ENCODE measurements around the gene CX3CL1. TPM values are rescaled to one million over a fixed set of nuclear protein-coding genes. Genes with fewer than 3 reads are reported as not detected.

Gene CX3CL1
- total RNA-seq, 2 donors from 2014 or later: 2.9 to 4.7 TPM

- intact Hi-C loops (cut with DNase I, micrococcal nuclease): loop anchor here in 1 of 2 donors (5.0 to 10.0 kb wide), 2 partner anchors 95 to 337 kb away; no protein-coding TSS in a partner anchor
- peak in 1 of 2 donors; percentile 58 for DNase-seq
- peak; percentile 55 for ATAC-seq
These were observed 50.0 kb downstream of the CX3CL1 start for GRCh38 chr16:57422026-57422944.

GRCh38 chr16:57423152-57423551 is 50.9 kb downstream of the CX3CL1 start:
- intact Hi-C loops (cut with DNase I, micrococcal nuclease): loop anchor here in 1 of 2 donors (5.0 to 10.0 kb wide), 2 partner anchors 94 to 338 kb away; no protein-coding TSS in a partner anchor
- no peak for ATAC-seq
- no peak for DNase-seq

- intact Hi-C loops (cut with DNase I, micrococcal nuclease): loop anchor here in 1 of 2 donors (5.0 to 10.0 kb wide), 2 partner anchors 93 to 340 kb away; no protein-coding TSS in a partner anchor
- DNase-seq: no peak
- no peak for ATAC-seq
These were observed 52.3 kb downstream of the CX3CL1 start for GRCh38 chr16:57424583-57424982.

GRCh38 chr16:57426356-57426755 is 54.1 kb downstream of the CX3CL1 start:
- ATAC-seq (no peak), DNase-seq (no peak)
- intact Hi-C loops (cut with DNase I, micrococcal nuclease): loop anchor here in 1 of 2 donors (10.0 kb wide), 1 partner anchor 342 kb away; no protein-coding TSS in a partner anchor

- no peak for DNase-seq
- ATAC-seq: no peak
- intact Hi-C loops (cut with DNase I, micrococcal nuclease): loop anchor here in 1 of 2 donors (10.0 kb wide), 1 partner anchor 343 kb away; no protein-coding TSS in a partner anchor
These were observed 55.0 kb downstream of the CX3CL1 start for GRCh38 chr16:57427307-57427706.

GRCh38 chr16:57427824-57428223 is 55.5 kb downstream of the CX3CL1 start:
- ATAC-seq: no peak

GRCh38 chr16:57430955-57431354 is 58.7 kb downstream of the CX3CL1 start:
- intact Hi-C loops (cut with DNase I, micrococcal nuclease): no loop called here
- no peak for DNase-seq
- ATAC-seq: no peak

More at GRCh38 chr16:57427824-57428223, 55.5 kb downstream of the CX3CL1 start:
- DNase-seq: no peak
- intact Hi-C loops (cut with DNase I, micrococcal nuclease): loop anchor here in 1 of 2 donors (10.0 kb wide), 1 partner anchor 343 kb away; no protein-coding TSS in a partner anchor

GRCh38 chr16:57432505-57432904 is 60.2 kb downstream of the CX3CL1 start:
- peak; percentile 81 for ATAC-seq
- no peak for DNase-seq
- intact Hi-C loops (cut with DNase I, micrococcal nuclease): no loop called here

GRCh38 chr16:57432989-57433388 is 60.7 kb downstream of the CX3CL1 start:
- intact Hi-C loops (cut with DNase I, micrococcal nuclease): no loop called here
- no peak for DNase-seq
- ATAC-seq: no peak

GRCh38 chr16:57434003-57434402 is 61.7 kb downstream of the CX3CL1 start:
- intact Hi-C loops (cut with DNase I, micrococcal nuclease): no loop called here
- no peak for DNase-seq
- no peak for ATAC-seq

Other genes with a start within 250 kb of the CX3CL1 start
- gene PSME3IP1, start 186.5 kb upstream of the CX3CL1 start, total RNA-seq: 100 to 1,000 TPM in 1 of 2 donors, 10 to 100 TPM in 1; 90.6 to 107 TPM
- gene RSPRY1, start 186.2 kb upstream of the CX3CL1 start, total RNA-seq: 10 to 100 TPM; 49.1 to 53.0 TPM
- gene ARL2BP, start 127.2 kb upstream of the CX3CL1 start, total RNA-seq: 10 to 100 TPM; 32.3 to 35.3 TPM
- gene PLLP, start 87.8 kb upstream of the CX3CL1 start, total RNA-seq: 10 to 100 TPM; 15.8 to 18.1 TPM
- gene CCL22, start 13.7 kb upstream of the CX3CL1 start, total RNA-seq: under 1 TPM in 1 of 2 donors, not detected in 1; 0.45 TPM
- not detected for gene CCL17, start 32.3 kb downstream of the CX3CL1 start, total RNA-seq
- gene CIAPIN1, start 74.9 kb downstream of the CX3CL1 start, total RNA-seq: 10 to 100 TPM; 47.3 to 72.5 TPM
- gene COQ9, start 75.0 kb downstream of the CX3CL1 start, total RNA-seq: 100 to 1,000 TPM; 107 to 117 TPM
- gene POLR2C, start 90.2 kb downstream of the CX3CL1 start, total RNA-seq: 10 to 100 TPM; 48.9 to 50.0 TPM
- 100 to 1,000 TPM; 145 to 152 TPM for gene DOK4, start 114.0 kb downstream of the CX3CL1 start, total RNA-seq
- gene CCDC102A, start 164.1 kb downstream of the CX3CL1 start, total RNA-seq: 1 to 10 TPM; 1.9 to 2.8 TPM
- gene ADGRG5, start 170.2 kb downstream of the CX3CL1 start, total RNA-seq: 1 to 10 TPM; 2.0 to 2.7 TPM

All from left colon (tissue), 2 donors.